SK-N-SH treated with all-trans-retinoic acid at 6 μM for 48 hours (cell line): Measurements from ENCODE around the gene CEP152.

ENCODE experiments used
- CSDC2 ChIP-seq: fragments of 250-450 bp; sonication (Bioruptor Pico); IDR thresholded peaks from 2 replicates; pipeline ENCODE4 v1.5.0; 2020; ENCODE audit warnings: mild to moderate bottlenecking, moderate library complexity
- ESRRG ChIP-seq: fragments of 250-450 bp; sonication (Bioruptor Pico); IDR thresholded peaks from 2 replicates; pipeline ENCODE4 v1.6.1; 2021; ENCODE audit warnings: mild to moderate bottlenecking
- GLIS3 ChIP-seq: fragments of 250-450 bp; sonication (Bioruptor Pico); IDR thresholded peaks from 2 replicates; pipeline ENCODE4 v1.5.0; 2020; ENCODE audit warnings: mild to moderate bottlenecking, moderate library complexity
- OSR1 ChIP-seq: fragments of 250-450 bp; sonication (Bioruptor Pico); IDR thresholded peaks from 2 replicates; pipeline ENCODE4 v1.8.0; 2022; ENCODE audit warnings: moderate library complexity, mild to moderate bottlenecking, inconsistent platforms
- PPARA ChIP-seq: fragments of 250-450 bp; sonication (Bioruptor Pico); IDR thresholded peaks from 2 replicates; pipeline ENCODE4 v1.5.0; 2020; ENCODE audit warnings: mild to moderate bottlenecking, borderline replicate concordance
- TCF4 ChIP-seq: fragments of 250-450 bp; sonication (Bioruptor Pico); IDR thresholded peaks from 2 replicates; pipeline ENCODE4 v1.8.0; 2021; ENCODE audit warnings: mild to moderate bottlenecking, moderate library complexity, borderline replicate concordance
- ZFP30 ChIP-seq: fragments of 450-650 bp; formaldehyde crosslinking; IDR thresholded peaks from 2 replicates; pipeline ENCODE4 v1.5.0; 2022; ENCODE audit warnings: mild to moderate bottlenecking, moderate library complexity
- ZNF70 ChIP-seq: fragments of 450-650 bp; formaldehyde crosslinking; IDR thresholded peaks from 2 replicates; pipeline ENCODE4 v1.5.0; 2020; ENCODE audit warnings: mild to moderate bottlenecking, moderate library complexity
- ZNF8 ChIP-seq: fragments of 450-650 bp; formaldehyde crosslinking; IDR thresholded peaks from 2 replicates; pipeline ENCODE4 v1.5.0; 2020; ENCODE audit warnings: mild to moderate bottlenecking, moderate library complexity
- TF ChIP-seq, protein P1 (sequence below): fragments of 250-450 bp; sonication (Bioruptor Pico); IDR thresholded peaks from 2 replicates; pipeline ENCODE4 v1.8.0; 2020; ENCODE audit warnings: mild to moderate bottlenecking, moderate library complexity, borderline replicate concordance
- TF ChIP-seq, protein P2 (sequence below): fragments of 250-450 bp; sonication (Bioruptor Pico); IDR thresholded peaks from 2 replicates; pipeline ENCODE4 v1.5.1; 2020; ENCODE audit warnings: low read depth, mild to moderate bottlenecking, moderate library complexity

DNA sequence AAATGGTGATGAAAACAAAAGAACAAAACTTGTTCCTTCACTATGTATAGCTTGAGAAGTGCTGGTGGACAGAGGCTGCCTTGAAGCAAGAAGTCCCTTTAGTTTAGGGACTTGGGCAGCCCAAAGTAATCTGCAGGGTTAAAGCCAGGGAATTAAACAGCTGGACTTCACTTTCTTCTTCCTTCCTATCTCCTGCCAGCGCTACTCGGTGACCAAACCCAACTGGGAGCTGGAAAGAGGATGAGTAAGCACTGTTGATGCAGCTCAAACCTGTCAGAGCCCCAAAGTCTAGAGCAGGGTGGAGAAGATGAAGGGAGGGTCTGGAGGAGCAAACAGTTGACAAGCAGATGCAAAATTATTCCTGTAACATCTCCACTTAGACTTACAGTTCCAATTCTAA lies 92.2 kb downstream of the CEP152 start:
- TF ChIP-seq ZNF70 (CRISPR knock-in tag) (no peak), TCF4 (CRISPR knock-in tag) (no peak), ZFP30 (no peak), ZNF8 (CRISPR knock-in tag) (no peak), OSR1 (CRISPR knock-in tag) (no peak), CSDC2 (CRISPR knock-in tag) (no peak), PPARA (CRISPR knock-in tag) (no peak), GLIS3 (CRISPR knock-in tag) (no peak), ESRRG (no peak)
- TF ChIP-seq, protein P1, sequence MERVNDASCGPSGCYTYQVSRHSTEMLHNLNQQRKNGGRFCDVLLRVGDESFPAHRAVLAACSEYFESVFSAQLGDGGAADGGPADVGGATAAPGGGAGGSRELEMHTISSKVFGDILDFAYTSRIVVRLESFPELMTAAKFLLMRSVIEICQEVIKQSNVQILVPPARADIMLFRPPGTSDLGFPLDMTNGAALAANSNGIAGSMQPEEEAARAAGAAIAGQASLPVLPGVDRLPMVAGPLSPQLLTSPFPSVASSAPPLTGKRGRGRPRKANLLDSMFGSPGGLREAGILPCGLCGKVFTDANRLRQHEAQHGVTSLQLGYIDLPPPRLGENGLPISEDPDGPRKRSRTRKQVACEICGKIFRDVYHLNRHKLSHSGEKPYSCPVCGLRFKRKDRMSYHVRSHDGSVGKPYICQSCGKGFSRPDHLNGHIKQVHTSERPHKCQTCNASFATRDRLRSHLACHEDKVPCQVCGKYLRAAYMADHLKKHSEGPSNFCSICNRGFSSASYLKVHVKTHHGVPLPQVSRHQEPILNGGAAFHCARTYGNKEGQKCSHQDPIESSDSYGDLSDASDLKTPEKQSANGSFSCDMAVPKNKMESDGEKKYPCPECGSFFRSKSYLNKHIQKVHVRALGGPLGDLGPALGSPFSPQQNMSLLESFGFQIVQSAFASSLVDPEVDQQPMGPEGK (CRISPR knock-in tag), result no peak
- TF ChIP-seq, protein P2, sequence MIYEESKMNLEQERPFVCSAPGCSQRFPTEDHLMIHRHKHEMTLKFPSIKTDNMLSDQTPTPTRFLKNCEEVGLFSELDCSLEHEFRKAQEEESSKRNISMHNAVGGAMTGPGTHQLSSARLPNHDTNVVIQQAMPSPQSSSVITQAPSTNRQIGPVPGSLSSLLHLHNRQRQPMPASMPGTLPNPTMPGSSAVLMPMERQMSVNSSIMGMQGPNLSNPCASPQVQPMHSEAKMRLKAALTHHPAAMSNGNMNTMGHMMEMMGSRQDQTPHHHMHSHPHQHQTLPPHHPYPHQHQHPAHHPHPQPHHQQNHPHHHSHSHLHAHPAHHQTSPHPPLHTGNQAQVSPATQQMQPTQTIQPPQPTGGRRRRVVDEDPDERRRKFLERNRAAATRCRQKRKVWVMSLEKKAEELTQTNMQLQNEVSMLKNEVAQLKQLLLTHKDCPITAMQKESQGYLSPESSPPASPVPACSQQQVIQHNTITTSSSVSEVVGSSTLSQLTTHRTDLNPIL (CRISPR knock-in tag), result no peak
